Lung (tissue), 12 donors: Measurements from ENCODE around the gene TOLLIP. TPM values are rescaled to one million over a fixed set of nuclear protein-coding genes. Genes with fewer than 3 reads are reported as not detected.

Source experiments
- ATAC-seq: fragments of 200-7000 bp; cut with Tn5 transposase; one replicate; pipeline ENCODE4 v1.9.1; 2020; ENCODE audit warnings: moderate number of reproducible peaks; ENCODE audit not compliant: insufficient read depth, low FRiP score
- DNase-seq, 3 donors: peaks; one replicate each; pipeline ENCODE4 v3.0.0-alpha.2; 2013 to 2017
- H3K27ac ChIP-seq, 2 donors: one replicate each; pipeline ENCODE4 v1.5.1; 2013; ENCODE audit warnings: mild to moderate bottlenecking in 2 of 2, moderate library complexity in 2 of 2, control low read depth in 1 of 2, inconsistent platforms in 1 of 2, low read depth in 1 of 2, low read length in 1 of 2
- H3K27me3 ChIP-seq, 3 donors: one replicate each; pipeline ENCODE4 v1.5.1; 2013; ENCODE audit warnings: low read length in 2 of 3; ENCODE audit not compliant: control insufficient read depth in 3 of 3, insufficient read depth in 3 of 3
- H3K36me3 ChIP-seq, 4 donors: one replicate each; pipeline ENCODE4 v1.5.1; 2013; ENCODE audit warnings: low read length in 4 of 4, mild to moderate bottlenecking in 1 of 4, moderate library complexity in 1 of 4; ENCODE audit not compliant: control insufficient read depth in 4 of 4, insufficient read depth in 4 of 4
- H3K4me1 ChIP-seq, 5 donors: one replicate each; pipeline ENCODE4 v1.5.1; 2013; ENCODE audit warnings: low read length in 5 of 5, mild to moderate bottlenecking in 2 of 5, moderate library complexity in 1 of 5; ENCODE audit not compliant: control insufficient read depth in 5 of 5, insufficient read depth in 5 of 5
- H3K4me3 ChIP-seq: one replicate; pipeline ENCODE4 v1.5.1; 2013; ENCODE audit warnings: mild to moderate bottlenecking, control low read depth, moderate library complexity
- H3K9ac ChIP-seq, 2 donors: one replicate each; pipeline ENCODE4 v1.5.1; 2013; ENCODE audit warnings: low read length in 2 of 2, control low read depth in 1 of 2; ENCODE audit not compliant: insufficient read depth in 1 of 2
- H3K9me3 ChIP-seq, 4 donors: one replicate each; pipeline ENCODE4 v1.5.1; 2013; ENCODE audit warnings: low read length in 3 of 4, mild to moderate bottlenecking in 1 of 4, moderate library complexity in 1 of 4; ENCODE audit not compliant: control insufficient read depth in 4 of 4, insufficient read depth in 3 of 4
- CTCF ChIP-seq: IDR thresholded peaks from 2 replicates; pipeline ENCODE4 v1.5.1; 2012; ENCODE audit warnings: mild to moderate bottlenecking; ENCODE audit errors: control extremely low read depth, extremely low read depth
- WGBS, 2 donors: extraction: QIAGEN DNeasy Blood & Tissue Kit; methylation state at CpG; one replicate each; pipeline ENCODE4 v1.1.7; 2013; 5-methylcytosine and 5-hydroxymethylcytosine counted together
- polyA plus RNA-seq, 2 donors: library from polyadenylated mRNA; stranded (reverse); fragments of 200-250 nt; gene quantifications; one replicate each; pipeline ENCODE4 v1.2.1, GENCODE V29; 2013
- total RNA-seq, 2 donors: library from RNA; depleted of rRNA in 1 of 2; stranded (reverse); fragments of >200 nt in 1 of 2; gene quantifications; one replicate each; pipeline ENCODE4 v1.2.1, GENCODE V29; 2014 to 2021
- donor health status: control.
- donor health status: control.
- donor health status: Bipolar disorder and iron deficiency.
- donor health status: healthy.
- donor health status: DM: yes; HTN: yes; CAD: no.

The TOLLIP gene
- total and polyA plus RNA-seq, 4 donors, result 26.9 to 79.4 (median 43.4) TPM

DNA sequence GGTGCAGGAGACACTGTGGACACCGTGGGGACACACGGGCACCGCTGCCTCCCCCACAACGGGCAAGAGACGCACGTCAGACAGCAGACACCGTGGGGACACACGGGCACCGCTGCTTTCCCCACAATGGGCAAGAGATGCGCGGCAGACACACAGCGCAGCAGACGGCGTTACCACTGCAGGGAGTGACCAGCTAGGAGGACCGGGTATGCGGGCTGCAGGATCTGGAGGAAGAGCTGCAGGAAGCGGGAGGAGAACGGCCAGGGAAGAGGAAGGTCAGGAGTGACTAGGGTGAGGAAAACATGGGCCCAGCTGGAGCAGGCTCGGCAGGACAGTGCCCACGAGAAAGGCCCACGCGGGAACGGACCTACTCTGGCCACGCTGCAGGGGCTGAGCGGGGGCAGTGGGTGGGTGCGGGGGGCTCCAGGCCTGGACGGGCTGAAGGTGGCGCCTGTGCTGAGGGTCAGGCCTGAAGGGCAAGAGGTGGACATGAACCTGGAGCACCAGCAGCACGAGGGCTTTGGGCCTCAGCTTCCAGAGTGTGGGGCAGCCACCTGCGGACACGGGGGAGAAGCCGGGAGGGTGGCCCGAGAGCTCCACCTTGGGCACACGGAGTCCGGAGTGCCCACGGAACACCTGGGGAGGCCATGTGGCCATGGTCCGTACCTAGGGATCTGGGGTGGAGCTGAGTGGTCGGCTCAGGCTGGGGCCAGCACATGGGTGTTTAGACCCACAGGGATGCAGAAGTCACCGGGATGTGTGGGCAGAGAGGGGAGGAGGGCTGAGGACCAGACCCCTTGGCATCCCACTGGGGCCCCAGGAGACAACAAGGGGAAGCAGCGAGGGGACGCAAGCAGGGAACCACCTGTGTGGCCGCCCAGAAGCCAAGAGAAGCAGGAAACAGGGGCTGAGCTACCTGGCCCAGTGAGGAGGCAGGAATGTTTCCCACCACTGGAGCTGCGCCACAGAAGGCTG is 16.5 kb downstream of the TOLLIP start:
- Histone ChIP-seq H3K4me3 (no peak overlapping the region), H3K27ac (no peak overlapping the region), H3K9ac (no peak overlapping the region), H3K9me3 (no peaks in the 10 kb centered on the region), H3K27me3 (no peaks in the 10 kb centered on the region), H3K4me1 (peaks cover 0 to 11% (median 0%) of the 10 kb centered on the region in 5 donors), H3K36me3 (peaks cover 0 to 66% (median 22%) of the 10 kb centered on the region in 4 donors)
- DNase-seq (no peak), ATAC-seq (no peak)
- 84 to 88% methylated on average over 43 of the region's 43 CpGs for WGBS, 2 donors
- TF ChIP-seq CTCF, result no peak

GRCh38 chr11:1292018-1292643 is 17.3 kb downstream of the TOLLIP start:
- H3K4me1 ChIP-seq, result peaks cover 0 to 3% (median 0%) of the 10 kb centered on the region in 5 donors
- H3K4me3 ChIP-seq, result no peak overlapping the region
- no peak overlapping the region for H3K27ac ChIP-seq
- peaks cover 0 to 63% (median 20%) of the 10 kb centered on the region in 4 donors for H3K36me3 ChIP-seq
- no peaks in the 10 kb centered on the region for H3K27me3 ChIP-seq
- TF ChIP-seq CTCF, result no peak
- H3K9me3 ChIP-seq, result no peaks in the 10 kb centered on the region
- ATAC-seq, result no peak
- DNase-seq, result no peak
- no peak overlapping the region for H3K9ac ChIP-seq
- 88 to 92% methylated on average over 10 of the region's 10 CpGs for WGBS, 2 donors

DNA sequence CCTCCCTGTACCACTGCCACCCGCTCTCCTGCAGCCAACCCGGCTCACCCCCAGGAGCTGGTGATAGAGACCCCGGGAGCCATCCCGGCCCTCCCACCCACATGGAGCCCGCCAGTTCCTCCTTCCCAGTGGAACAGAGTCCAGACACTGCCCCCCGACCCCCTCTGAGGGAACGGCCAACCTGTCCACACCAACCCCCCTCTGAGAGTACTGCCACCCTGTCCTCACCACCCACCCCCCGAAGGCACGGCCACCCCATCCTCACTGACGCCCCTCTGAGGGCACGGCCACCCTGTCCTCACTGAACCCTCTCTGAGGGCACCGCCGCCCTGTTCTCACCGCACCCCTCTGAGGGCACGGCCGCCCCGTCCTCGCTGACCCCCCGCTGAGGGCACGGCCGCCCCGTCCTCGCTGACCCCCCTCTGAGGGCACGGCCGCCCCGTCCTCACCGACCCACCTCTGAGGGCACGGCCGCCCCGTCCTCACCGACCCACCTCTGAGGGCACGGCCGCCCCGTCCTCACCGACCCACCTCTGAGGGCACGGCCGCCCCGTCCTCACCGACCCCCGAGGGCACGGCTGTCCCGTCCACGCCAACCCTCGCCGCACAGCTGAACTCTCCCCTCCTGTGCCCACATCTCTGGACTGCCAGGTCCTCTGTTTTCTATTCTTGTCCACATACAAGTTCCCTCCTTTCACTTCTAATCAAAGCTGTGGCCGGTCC is 18.0 kb downstream of the TOLLIP start:
- Histone ChIP-seq H3K4me3 (no peak overlapping the region), H3K9me3 (no peaks in the 10 kb centered on the region), H3K27me3 (no peaks in the 10 kb centered on the region), H3K4me1 (no peaks in the 10 kb centered on the region), H3K27ac (no peak overlapping the region), H3K9ac (no peak overlapping the region), H3K36me3 (peaks cover 4 to 67% (median 23%) of the 10 kb centered on the region in 4 donors)
- TF ChIP-seq CTCF, result no peak
- no peak for DNase-seq
- 95 to 97% methylated on average over 39 to 46 of the region's 46 CpGs for WGBS, 2 donors
- ATAC-seq, result no peak
